Stimulated activated CD4-positive, alpha-beta T cell treated with anti-CD3 and anti-CD28 coated beads, Interleukin-4, amount 100 ng/mL, for 1 hour (primary cell): Measurements from ENCODE around the gene HOXA7.

Source experiments
- DNase-seq: peaks from one replicate; pipeline ENCODE4 v3.0.0-alpha.2; 2020

Gene HOXA7

DNA sequence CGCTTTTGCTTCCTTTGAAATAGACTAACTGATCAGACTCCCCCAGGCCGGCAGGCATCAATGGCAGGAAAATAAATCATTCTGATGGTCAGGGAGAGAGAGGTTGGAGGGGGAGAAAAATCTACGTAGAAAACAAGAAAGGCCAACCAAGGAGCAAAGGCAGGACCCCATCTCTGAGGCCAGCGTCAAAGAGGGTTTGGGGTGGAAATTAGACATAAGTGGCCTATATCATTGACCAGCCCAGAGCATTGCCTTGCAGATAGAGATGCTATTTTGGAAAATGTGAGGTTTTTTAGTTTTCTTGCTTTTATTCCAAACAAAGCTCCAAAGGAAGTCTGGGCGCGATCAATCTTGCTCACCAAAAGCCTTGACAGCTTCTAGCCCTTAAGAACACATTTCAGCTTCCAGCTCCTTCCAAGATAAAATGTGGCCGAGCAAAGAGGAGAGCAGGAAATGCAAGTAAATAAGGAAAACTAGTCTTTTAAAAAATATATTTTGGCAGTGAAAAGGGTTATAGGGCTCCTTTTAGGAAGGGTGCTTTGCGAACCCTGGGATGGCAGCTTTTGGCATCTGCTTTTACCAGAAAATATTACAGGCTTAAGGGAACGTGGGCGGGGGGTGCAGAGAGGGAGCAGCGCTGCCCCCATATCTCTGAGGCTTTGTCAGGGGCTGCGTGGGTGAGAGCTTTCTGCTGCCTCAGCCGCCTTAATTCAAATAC lies 52.0 kb downstream of the HOXA7 start:
- DNase-seq: no peak
